ENCODE results near the gene TMCC1. TPM values are rescaled to one million over a fixed set of nuclear protein-coding genes. Genes with fewer than 3 reads are reported as not detected.

The TMCC1 gene
- total and polyA plus RNA-seq, 4 donors: 4.6 to 44.2 (median 24.0) TPM

- WGBS, 2 donors: 1% methylated on average over 38 of the region's 38 CpGs
- Histone ChIP-seq H3K36me3 (ENCODE audit: control insufficient read depth in 1 of 2, insufficient read depth in 2 of 2, low read length in 1 of 2) (no peaks in the 10 kb centered on the region), H3K27ac (ENCODE audit: low read depth in 1 of 2, low read length in 2 of 2) (peak overlapping the region; percentile 77 to 98), H3K4me1 (ENCODE audit: control insufficient read depth in 1 of 2, insufficient read depth in 2 of 2, low read length in 2 of 2) (no peaks in the 10 kb centered on the region), H3K4me3 (ENCODE audit: low read length in 2 of 2) (peak overlapping the region; percentile 5 to 36), H3K9me3 (ENCODE audit: control insufficient read depth, low read length) (no peaks in the 10 kb centered on the region), H3K27me3 (ENCODE audit: control insufficient read depth in 1 of 2, insufficient read depth in 2 of 2, low read length in 1 of 2) (no peaks in the 10 kb centered on the region)
- intact Hi-C loops (cut with DNase I): loop anchor here (2.0 to 5.0 kb wide), 5 partner anchors 21 to 307 kb away; partner anchors contain the start of gene PLXND1 (in 1 of the 2)
- ATAC-seq (ENCODE audit: low FRiP score) (peak; percentile 76), DNase-seq (peak; percentile 87 to 88)
Measured at GRCh38 chr3:129627350-129628168, 266.0 kb downstream of the TMCC1 start.

GRCh38 chr3:129626744-129627349, 266.7 kb downstream of the TMCC1 start:
- intact Hi-C loops (cut with DNase I): loop anchor here (2.0 to 5.0 kb wide), 4 partner anchors 20 to 305 kb away; partner anchors contain the start of gene PLXND1 (in 1 of the 2)
- peak; percentile 93 for ATAC-seq (ENCODE audit: low FRiP score)
- H3K9me3 ChIP-seq (ENCODE audit: control insufficient read depth, low read length): no peaks in the 10 kb centered on the region

GRCh38 chr3:129625072-129625874, 268.2 kb downstream of the TMCC1 start:
- intact Hi-C loops (cut with DNase I): loop anchor here (5.0 kb wide), 3 partner anchors 133 to 307 kb away; no protein-coding TSS in a partner anchor
- H3K9me3 ChIP-seq (ENCODE audit: control insufficient read depth, low read length): no peaks in the 10 kb centered on the region
- no peaks in the 10 kb centered on the region for H3K27me3 ChIP-seq (ENCODE audit: control insufficient read depth in 1 of 2, insufficient read depth in 2 of 2, low read length in 1 of 2)
- DNase-seq (no peak), ATAC-seq (ENCODE audit: low FRiP score) (no peak)
- H3K4me1 ChIP-seq (ENCODE audit: control insufficient read depth in 1 of 2, insufficient read depth in 2 of 2, low read length in 2 of 2): no peaks in the 10 kb centered on the region
- WGBS, 2 donors: 90 to 95% methylated on average over 12 of the region's 12 CpGs
- no peak overlapping the region for H3K4me3 ChIP-seq (ENCODE audit: low read length in 2 of 2)
- peak overlapping the region in 1 of 2 donors; percentile 70 for H3K27ac ChIP-seq (ENCODE audit: low read depth in 1 of 2, low read length in 2 of 2)
- no peaks in the 10 kb centered on the region for H3K36me3 ChIP-seq (ENCODE audit: control insufficient read depth in 1 of 2, insufficient read depth in 2 of 2, low read length in 1 of 2)

More at GRCh38 chr3:129626744-129627349, 266.7 kb downstream of the TMCC1 start:
- WGBS, 2 donors: 1% methylated on average over 33 to 49 of the region's 49 CpGs
- no peaks in the 10 kb centered on the region for H3K4me1 ChIP-seq (ENCODE audit: control insufficient read depth in 1 of 2, insufficient read depth in 2 of 2, low read length in 2 of 2)
- H3K27me3 ChIP-seq (ENCODE audit: control insufficient read depth in 1 of 2, insufficient read depth in 2 of 2, low read length in 1 of 2): no peaks in the 10 kb centered on the region
- H3K36me3 ChIP-seq (ENCODE audit: control insufficient read depth in 1 of 2, insufficient read depth in 2 of 2, low read length in 1 of 2): no peaks in the 10 kb centered on the region
- peak overlapping the region; percentile 77 to 98 for H3K27ac ChIP-seq (ENCODE audit: low read depth in 1 of 2, low read length in 2 of 2)
- peak overlapping the region; percentile 5 to 36 for H3K4me3 ChIP-seq (ENCODE audit: low read length in 2 of 2)
- peak; percentile 97 for DNase-seq

- ATAC-seq (ENCODE audit: low FRiP score): no peak
- Histone ChIP-seq H3K27ac (ENCODE audit: low read depth in 1 of 2, low read length in 2 of 2) (peak overlapping the region in 1 of 2 donors; percentile 70), H3K27me3 (ENCODE audit: control insufficient read depth in 1 of 2, insufficient read depth in 2 of 2, low read length in 1 of 2) (no peaks in the 10 kb centered on the region), H3K4me1 (ENCODE audit: control insufficient read depth in 1 of 2, insufficient read depth in 2 of 2, low read length in 2 of 2) (no peaks in the 10 kb centered on the region), H3K36me3 (ENCODE audit: control insufficient read depth in 1 of 2, insufficient read depth in 2 of 2, low read length in 1 of 2) (no peaks in the 10 kb centered on the region), H3K9me3 (ENCODE audit: control insufficient read depth, low read length) (no peaks in the 10 kb centered on the region), H3K4me3 (ENCODE audit: low read length in 2 of 2) (no peak overlapping the region)
- intact Hi-C loops (cut with DNase I): loop anchor here (5.0 kb wide), 3 partner anchors 132 to 308 kb away; no protein-coding TSS in a partner anchor
- peak; percentile 68 to 84 for DNase-seq
- 88 to 95% methylated on average over 11 of the region's 11 CpGs for WGBS, 2 donors
Measured at GRCh38 chr3:129624347-129625071, 269.0 kb downstream of the TMCC1 start.

- peak; percentile 87 to 89 for DNase-seq
- intact Hi-C loops (cut with DNase I): no loop called here
- 30 to 32% methylated on average over 14 to 17 of the region's 17 CpGs for WGBS, 2 donors
- Histone ChIP-seq H3K4me1 (ENCODE audit: control insufficient read depth in 1 of 2, insufficient read depth in 2 of 2, low read length in 2 of 2) (no peaks in the 10 kb centered on the region), H3K4me3 (ENCODE audit: low read length in 2 of 2) (no peak overlapping the region), H3K9me3 (ENCODE audit: control insufficient read depth, low read length) (no peaks in the 10 kb centered on the region), H3K27me3 (ENCODE audit: control insufficient read depth in 1 of 2, insufficient read depth in 2 of 2, low read length in 1 of 2) (no peaks in the 10 kb centered on the region), H3K36me3 (ENCODE audit: control insufficient read depth in 1 of 2, insufficient read depth in 2 of 2, low read length in 1 of 2) (no peaks in the 10 kb centered on the region), H3K27ac (ENCODE audit: low read depth in 1 of 2, low read length in 2 of 2) (no peak overlapping the region)
- no peak for ATAC-seq (ENCODE audit: low FRiP score)
Measured at GRCh38 chr3:129623447-129624118, 269.9 kb downstream of the TMCC1 start.

- no peaks in the 10 kb centered on the region for H3K4me1 ChIP-seq (ENCODE audit: control insufficient read depth in 1 of 2, insufficient read depth in 2 of 2, low read length in 2 of 2)
- H3K27ac ChIP-seq (ENCODE audit: low read depth in 1 of 2, low read length in 2 of 2): no peak overlapping the region
- no peaks in the 10 kb centered on the region for H3K36me3 ChIP-seq (ENCODE audit: control insufficient read depth in 1 of 2, insufficient read depth in 2 of 2, low read length in 1 of 2)
- no peak overlapping the region for H3K4me3 ChIP-seq (ENCODE audit: low read length in 2 of 2)
- no peaks in the 10 kb centered on the region for H3K9me3 ChIP-seq (ENCODE audit: control insufficient read depth, low read length)
- whole genome bisulfite sequencing, 2 donors: 86 to 95% methylated on average over 10 of the region's 10 CpGs
- H3K27me3 ChIP-seq (ENCODE audit: control insufficient read depth in 1 of 2, insufficient read depth in 2 of 2, low read length in 1 of 2): no peaks in the 10 kb centered on the region
- ATAC-seq (ENCODE audit: low FRiP score): no peak
- DNase-seq: peak in 1 of 2 donors; percentile 75
- intact Hi-C loops (cut with DNase I): no loop called here
Measured at GRCh38 chr3:129622933-129623332, 270.6 kb downstream of the TMCC1 start.

- DNase-seq: peak in 1 of 2 donors; percentile 66
- intact Hi-C loops (cut with DNase I): no loop called here
Measured at GRCh38 chr3:129622226-129622874, 271.2 kb downstream of the TMCC1 start.

More at GRCh38 chr3:129622226-129622874, 271.2 kb downstream of the TMCC1 start:
- no peaks in the 10 kb centered on the region for H3K9me3 ChIP-seq (ENCODE audit: control insufficient read depth, low read length)
- no peaks in the 10 kb centered on the region for H3K27me3 ChIP-seq (ENCODE audit: control insufficient read depth in 1 of 2, insufficient read depth in 2 of 2, low read length in 1 of 2)
- no peak overlapping the region for H3K4me3 ChIP-seq (ENCODE audit: low read length in 2 of 2)
- H3K4me1 ChIP-seq (ENCODE audit: control insufficient read depth in 1 of 2, insufficient read depth in 2 of 2, low read length in 2 of 2): no peaks in the 10 kb centered on the region
- H3K36me3 ChIP-seq (ENCODE audit: control insufficient read depth in 1 of 2, insufficient read depth in 2 of 2, low read length in 1 of 2): no peaks in the 10 kb centered on the region
- WGBS, 2 donors: 80 to 81% methylated on average over 12 of the region's 12 CpGs
- H3K27ac ChIP-seq (ENCODE audit: low read depth in 1 of 2, low read length in 2 of 2): no peak overlapping the region
- no peak for ATAC-seq (ENCODE audit: low FRiP score)
